GM11168 (cell line): ENCODE measurements around the gene KCNT1.

Experiments used
- in situ Hi-C: fragments of 300-500 bp; cut with MboI; formaldehyde crosslinking; loops from one replicate; pipeline ENCODE4 v1.12.0; 2022; ENCODE audit warnings: low sequenced_read_pairs; ENCODE audit not compliant: unreplicated experiment

KCNT1 gene

GRCh38 chr9:135719472-135719871 lies 17.5 kb downstream of the KCNT1 start:
- in situ Hi-C loops = no loop called here

- in situ Hi-C loops = no loop called here
Observed at GRCh38 chr9:135722365-135722764, 20.4 kb downstream of the KCNT1 start.

DNA sequence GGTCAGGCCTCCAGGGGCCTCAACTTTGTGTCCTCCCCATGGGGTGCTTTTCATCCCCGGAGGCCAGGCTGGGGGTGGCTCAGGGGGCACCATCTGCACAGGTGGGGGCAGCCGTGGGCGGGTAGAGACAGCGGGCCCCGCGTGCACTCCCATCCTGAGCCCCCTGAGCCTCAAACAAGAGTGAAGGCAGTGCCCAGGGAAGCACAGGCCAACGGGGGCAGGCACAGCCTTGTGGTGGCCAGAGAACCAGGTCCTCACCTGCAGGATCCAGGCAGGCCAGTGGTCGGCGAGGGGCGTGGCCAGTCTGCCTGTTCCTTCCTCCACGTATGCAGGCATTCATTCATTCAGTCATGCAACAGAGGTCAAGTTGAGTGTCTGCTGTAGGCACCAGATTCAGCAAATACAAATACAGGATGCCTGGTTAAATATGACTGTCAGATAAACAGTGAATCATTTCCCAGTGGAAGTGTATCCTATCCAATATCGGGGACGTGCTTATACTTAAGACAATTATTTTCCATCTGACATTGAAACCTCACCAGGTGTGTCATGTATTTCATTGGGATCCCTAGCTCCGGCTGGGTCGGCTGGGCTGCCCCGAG lies 22.3 kb downstream of the KCNT1 start:
- in situ Hi-C loops = no loop called here

DNA sequence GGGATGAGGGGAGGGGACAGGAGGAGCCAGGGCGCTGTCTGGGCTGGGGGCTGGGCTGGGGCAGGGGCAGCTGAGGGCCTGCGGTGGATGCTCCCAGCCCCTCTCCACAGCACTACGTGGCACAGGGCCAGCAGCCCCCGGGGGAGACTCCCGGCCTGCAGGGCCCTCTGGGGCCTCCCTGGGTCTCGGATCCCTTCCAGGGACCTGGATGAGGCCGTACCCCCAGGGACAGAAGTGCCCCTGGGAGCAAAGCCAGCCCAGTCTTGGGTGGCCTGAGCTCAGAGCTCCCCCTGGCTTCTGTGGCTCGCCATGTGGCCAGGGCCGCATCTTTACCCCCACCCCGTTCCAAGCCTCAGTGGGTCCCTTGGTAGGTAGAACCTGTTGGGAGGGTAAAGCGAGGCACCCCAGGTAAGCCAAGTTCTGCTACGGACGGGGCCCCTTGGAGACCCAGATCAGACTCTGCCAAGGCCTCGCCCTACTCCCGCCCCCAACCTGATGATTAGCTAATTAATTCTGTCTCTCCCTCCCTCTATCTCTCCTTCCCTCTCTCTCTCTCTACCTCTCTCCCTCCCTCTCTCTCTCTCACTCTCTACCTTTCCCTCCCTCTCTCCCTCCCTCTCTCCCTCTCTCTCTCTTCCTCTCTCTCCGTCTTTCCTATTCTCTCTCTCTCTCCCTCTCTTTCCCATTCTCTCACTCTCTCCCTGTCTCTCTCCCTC lies 24.3 kb downstream of the KCNT1 start:
- in situ Hi-C loops = no loop called here

DNA sequence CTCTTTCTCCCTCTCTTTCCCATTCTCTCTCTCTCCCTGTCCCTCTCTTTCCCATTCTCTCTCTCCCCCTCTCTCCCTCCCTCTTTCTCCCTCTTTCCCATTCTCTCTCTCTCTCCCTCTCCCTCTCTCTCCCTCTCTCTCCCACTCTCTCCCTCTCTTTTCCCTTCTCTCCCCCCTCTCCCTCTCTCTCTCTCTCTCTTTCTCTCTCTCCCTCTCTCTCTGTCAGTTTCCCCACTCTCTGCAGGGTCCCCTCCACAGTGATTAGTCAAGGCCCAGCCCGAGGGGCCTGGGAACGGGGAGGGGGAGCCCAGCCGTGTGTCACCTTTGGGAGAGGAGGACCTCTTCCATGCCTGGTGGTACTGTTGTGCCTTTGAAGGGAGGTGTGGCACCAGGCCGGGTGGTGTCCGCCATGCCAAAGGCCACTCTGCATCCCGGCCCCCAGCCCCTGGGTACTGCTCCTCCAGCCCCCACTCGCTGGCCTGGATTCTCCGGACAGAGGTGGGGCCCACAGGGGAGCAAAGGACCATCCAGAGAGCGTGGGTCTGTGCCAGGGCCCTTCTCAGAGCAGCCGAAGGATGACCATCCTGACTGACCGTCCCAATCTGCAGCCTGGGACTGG lies 25.4 kb downstream of the KCNT1 start:
- in situ Hi-C loops = no loop called here

DNA sequence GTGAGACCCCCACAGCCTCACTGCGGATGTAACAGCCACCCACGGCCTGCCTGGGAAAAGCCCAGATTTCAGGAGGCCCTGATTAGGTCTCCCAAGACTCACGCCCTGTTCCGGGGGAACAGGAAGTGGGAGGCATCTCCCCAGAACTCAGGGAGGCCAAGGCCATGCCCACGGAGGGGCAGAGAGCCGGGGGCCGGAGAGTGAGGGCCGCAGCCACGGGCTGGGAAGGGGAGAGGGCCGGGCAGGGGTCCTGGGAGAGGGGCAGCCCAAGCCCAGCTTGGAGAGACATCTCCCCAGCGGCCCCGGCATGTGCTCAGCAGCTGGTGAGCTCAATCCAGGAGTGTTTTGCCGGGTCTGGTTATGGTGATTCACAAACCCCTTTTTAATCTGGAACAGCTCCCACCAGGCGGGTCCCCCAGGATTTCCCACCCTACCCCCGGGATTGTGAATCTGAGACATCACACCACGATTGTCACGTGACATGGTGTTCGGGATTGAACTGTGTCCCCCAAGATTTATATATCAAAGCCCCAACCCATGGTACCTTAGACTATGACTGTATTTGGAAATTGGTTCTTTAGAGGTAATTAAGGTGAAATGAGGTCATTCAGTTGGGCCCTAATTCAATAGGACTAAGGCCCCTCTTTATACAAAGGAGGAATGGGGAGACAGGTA lies 26.6 kb downstream of the KCNT1 start:
- in situ Hi-C loops = no loop called here

- in situ Hi-C loops = no loop called here
Observed at GRCh38 chr9:135729480-135729879, 27.5 kb downstream of the KCNT1 start.

DNA sequence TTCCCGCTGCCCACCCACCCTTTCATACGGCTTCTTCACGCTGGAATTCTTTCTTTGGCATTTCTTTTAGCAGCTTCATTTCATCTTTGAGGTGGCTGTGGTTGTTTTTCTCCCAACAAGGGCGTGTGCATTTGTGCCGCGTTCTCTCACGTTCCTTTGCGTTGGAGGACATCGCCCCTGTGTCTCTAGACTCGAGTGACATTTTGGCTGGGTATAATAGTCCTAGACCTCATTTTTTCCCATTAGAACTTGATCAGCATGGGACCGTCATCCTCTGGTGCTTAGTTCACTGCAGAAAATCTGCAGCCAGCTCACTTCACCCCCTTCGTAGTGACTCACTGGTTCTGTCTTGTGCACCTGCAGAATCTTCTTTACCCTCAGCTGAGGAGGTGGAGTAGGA lies 29.5 kb downstream of the KCNT1 start:
- in situ Hi-C loops = no loop called here

DNA sequence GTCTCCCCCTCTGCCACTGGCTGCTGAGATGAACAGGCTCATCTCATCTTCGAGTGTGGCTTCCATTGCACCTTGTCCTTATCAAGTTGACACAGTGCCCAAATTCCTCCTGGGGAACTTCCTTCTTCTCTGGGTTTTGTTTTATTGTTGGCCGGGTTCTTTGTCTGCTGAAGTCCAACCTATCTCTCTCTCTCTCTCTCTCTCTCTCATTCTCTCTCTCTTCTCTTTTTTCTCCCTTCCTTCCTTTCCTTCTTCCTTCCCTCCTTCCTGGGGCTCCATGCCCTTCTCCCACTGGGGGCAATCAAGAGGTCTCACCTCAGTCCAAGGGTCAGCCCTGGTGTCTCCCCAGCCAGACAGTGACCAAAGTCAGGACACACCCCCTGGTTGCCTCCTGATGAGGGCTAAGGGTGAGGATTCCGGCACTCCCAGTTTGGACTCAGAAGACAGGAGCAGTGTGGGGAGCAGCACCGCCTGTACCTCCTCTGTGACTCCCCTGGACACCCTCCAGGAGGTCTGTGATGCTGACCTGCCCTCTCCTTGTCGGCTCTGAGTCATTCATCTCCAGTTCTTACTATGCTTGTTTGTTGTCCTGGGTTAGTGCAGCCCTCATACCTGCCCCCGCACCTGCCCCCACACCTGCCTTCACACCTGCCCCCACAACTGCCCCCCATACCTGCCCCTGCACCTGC lies 30.7 kb downstream of the KCNT1 start:
- in situ Hi-C loops = no loop called here

DNA sequence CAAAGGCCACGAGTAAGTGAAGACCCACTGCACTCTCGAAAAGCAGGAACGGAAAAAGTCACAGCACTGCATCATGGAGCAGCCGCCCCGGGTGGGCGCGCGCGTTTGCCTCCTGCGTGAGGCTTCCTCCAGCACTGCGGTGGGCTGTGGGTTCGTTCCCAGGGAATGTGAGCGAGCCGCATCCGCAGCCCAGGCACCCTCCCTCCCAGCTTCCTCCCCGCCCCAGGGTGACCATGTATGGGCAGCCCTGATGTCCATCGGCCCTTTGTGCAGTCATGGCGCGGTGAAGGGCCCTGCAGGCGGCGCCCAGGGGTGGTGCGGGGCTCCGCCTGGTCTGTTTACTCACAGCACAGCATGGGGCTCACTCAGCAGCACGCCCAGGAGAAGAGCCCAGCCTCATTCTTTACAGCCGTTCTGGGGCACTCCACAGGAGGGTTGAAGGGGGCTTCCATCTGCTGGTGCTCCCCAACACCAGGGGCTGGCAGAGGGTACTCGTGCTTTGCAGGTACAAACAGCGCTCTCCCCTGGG lies 32.7 kb downstream of the KCNT1 start:
- in situ Hi-C loops = no loop called here

DNA sequence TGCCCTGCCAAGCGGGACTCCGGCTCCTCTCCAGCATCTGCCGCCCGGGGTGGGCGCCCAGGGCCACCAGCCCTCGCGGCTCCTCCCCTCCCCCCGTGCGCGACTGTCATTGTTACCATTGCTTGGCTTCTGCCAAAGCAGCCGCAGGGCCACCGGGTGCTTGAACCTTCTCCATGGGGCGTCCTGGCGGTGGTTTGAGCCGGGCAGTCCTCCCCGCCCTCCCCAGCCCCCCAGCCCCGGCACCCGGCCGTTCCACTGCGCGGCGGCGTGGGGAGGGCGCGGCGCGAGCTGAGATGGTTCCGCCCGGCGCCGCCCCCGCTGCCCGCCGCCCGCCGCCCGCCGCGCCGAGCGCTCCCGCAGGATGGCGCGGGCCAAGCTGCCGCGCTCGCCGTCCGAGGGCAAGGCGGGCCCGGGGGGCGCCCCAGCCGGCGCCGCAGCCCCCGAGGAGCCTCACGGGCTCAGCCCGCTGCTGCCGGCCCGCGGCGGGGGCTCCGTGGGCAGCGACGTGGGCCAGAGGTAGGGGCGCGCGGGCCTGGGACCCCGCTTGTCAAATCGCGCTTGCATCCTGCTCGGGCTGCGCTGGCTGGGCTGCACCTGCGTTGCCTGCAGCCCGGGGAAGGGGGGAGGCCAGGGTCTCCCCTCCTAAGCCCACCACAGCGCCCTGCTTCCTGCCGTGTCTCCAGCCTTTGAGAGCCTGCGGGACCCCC lies 34.4 kb downstream of the KCNT1 start:
- in situ Hi-C loops = no loop called here

DNA sequence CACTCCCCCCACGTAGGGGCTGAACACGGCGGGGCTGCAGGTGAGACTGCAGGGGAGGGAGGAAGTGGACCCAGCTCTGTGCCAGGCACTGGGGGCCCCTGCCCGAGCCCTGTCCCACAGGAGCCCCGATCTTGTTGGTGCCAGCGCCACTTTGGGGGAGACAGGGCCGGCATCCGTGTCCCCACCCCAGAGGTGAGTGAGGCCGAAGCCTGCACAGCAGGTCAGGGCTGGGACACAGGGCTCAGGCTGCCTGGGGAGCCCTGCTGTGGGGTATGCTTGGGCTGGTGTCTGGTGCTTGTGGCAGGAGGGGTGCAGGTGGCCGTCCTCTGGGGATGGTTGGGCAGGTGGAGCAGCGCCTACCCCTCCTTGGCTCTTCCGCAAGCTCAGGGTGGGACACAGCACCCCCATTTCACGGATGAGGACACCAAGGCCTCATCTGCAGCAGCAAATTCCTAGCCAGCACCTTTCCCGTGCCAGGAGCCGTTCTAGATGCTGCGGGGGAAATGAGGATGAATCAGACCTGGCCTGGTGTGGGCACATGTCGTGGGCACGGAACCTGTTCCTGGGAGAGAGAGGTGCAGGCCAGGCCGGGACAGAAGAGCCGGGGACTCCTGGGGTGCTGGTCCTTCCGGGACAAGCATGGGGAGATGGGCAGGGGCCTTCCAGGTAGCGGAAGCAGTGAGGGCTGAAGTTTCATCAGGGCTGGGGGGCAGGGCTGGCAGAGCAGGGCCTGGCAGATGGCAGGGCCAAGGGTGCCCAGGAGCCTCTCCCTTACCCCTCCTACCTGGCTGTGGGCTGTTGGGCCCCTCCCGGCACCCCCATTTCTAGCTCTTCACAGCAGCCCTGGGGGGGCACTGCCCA lies 35.2 kb downstream of the KCNT1 start:
- in situ Hi-C loops = no loop called here

DNA sequence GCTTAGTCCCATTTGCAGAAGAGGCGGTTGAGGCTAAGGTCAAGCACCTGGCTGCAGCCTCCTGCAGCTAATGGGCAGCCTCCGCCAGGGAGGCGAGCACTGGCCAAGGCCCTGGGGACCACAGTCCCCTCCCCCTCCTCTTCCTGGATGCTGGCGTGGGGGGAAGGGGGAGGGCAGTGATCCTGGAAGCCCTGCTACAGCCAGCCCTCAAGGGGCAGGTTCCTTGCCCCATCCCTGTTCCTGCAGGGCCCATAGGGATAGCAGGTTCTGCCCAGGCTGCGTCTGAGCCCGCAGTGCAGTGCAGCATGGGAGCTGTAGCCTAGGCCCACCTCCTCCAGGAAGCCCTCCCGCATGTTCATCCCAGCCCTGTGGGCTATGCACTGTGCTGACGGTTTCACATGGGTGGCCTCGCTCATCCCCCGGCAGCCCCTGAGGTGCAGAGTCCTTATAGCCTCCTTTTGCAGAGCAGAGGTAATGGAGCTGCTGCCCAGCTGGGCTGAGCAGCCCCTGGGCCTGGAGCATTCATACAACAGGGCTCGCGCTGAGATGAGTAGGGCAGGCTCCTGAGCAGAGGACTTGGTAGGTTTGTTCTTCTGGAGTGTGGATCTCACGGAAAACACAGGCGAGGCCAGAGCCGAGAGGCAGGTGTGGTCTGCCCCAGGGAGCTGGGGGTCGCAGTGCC lies 36.0 kb downstream of the KCNT1 start:
- in situ Hi-C loops = no loop called here

DNA sequence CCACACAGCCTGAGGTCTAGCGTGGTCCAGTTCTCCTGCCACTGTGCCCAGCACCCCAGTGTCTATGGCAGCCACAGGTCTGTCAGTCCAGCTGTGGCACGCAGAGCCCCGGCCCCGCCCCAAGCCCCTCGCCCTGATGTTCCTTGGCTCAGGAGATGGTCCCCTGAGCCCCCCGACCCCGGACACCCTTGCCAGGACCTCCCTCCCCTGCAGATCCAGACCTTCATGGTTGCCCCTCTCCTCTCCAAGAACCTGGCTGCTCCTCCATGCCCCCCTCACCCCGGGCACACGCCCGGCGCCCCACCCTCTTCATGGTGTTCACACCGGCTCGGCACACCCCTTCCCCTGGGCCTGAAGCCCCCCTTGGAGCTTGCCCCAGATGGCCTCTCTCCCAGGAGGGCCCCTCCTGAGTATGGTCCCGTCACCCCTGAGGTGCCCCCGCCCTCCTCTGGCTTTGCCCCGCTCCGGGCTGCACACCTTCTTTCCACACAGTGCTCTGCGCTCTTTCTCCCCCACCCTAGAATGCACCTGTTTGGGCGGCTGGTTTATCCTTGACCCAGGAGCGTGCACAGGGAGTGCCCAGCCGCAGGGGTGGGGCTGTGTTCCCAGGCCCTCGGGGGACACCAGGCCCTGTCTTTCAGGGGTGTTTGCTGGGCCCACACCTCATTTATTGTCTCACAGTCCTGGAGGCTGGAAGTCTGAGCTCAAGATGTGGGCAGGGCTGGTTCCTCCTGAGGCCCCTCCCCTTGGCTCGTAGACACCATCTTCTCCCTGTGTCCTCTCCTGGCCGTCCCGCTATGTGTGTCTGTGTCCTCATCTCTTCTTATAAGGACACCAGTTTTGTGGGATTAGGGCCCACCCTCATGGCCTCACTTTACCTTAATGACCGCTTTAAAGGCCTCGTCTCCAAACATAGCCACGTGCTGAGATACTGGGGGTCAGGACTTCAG lies 37.6 kb downstream of the KCNT1 start:
- in situ Hi-C loops = no loop called here

- in situ Hi-C loops = no loop called here
Observed at GRCh38 chr9:135741276-135742219, 39.6 kb downstream of the KCNT1 start.

GRCh38 chr9:135743021-135743420 lies 41.0 kb downstream of the KCNT1 start:
- in situ Hi-C loops = no loop called here
